HCT116 (cell line): Measurements from ENCODE around the gene FTCD. TPM values are rescaled to one million over a fixed set of nuclear protein-coding genes. Genes with fewer than 3 reads are reported as not detected.

Source experiments
- ATAC-seq: fragments of 200-7000 bp; cut with Tn5 transposase; 2 replicates; pipeline ENCODE4 v1.9.1; 2020; ENCODE audit warnings: mild to moderate bottlenecking, moderate library complexity
- BruUV-seq: library from RNA; stranded (reverse); fragments of 400-500 nt; replicated peaks from 2 replicates; lab custom pipeline; 2021; lab: Mats Ljungman, UMichigan
- CTCF ChIA-PET: fragments of 300-600 bp; sonication (Branson Sonifier 250); formaldehyde crosslinking; loops from one replicate; lab custom pipeline; 2021; ENCODE audit warnings: antibody characterized with exemption; lab: Charles Lee
- POLR2A ChIA-PET: fragments of 300-600, 350-600 bp; sonication (Branson Sonifier 250); formaldehyde crosslinking; loops from one replicate; lab custom pipeline; 2021; ENCODE audit warnings: antibody characterized with exemption; lab: Charles Lee
- RAD21 ChIA-PET, 2 experiments: fragments of 300-600 bp; sonication (Branson Sonifier 250); formaldehyde crosslinking; loops; one replicate each; lab custom pipeline; 2023; ENCODE audit warnings: low total read pairs in 2 of 2; ENCODE audit not compliant: uncharacterized antibody in 2 of 2, unreplicated experiment in 2 of 2, low non-redundant PET in 1 of 2; lab: Charles Lee
- DNase-seq: peaks from one replicate; pipeline ENCODE4 v3.0.0-alpha.2; 2010; ENCODE audit warnings: low read depth, low spot score
- H2AFZ ChIP-seq: fragments of 200-600 bp; shearing (Covaris generic), sonication (generic); 2 replicates; pipeline ENCODE4 v1.6.1; 2017; ENCODE audit warnings: low read depth, mixed run types, mixed read lengths, antibody characterized with exemption, low read length; ENCODE audit not compliant: poor library complexity, severe bottlenecking
- H3K27ac ChIP-seq: 2 replicates; pipeline ENCODE4 v1.5.1; 2012; ENCODE audit warnings: low read depth, low read length
- H3K27me3 ChIP-seq: fragments of 200-600 bp; sonication (generic); 2 replicates; pipeline ENCODE4 v1.6.1; 2016; ENCODE audit warnings: mixed run types, low read length, mixed read lengths; ENCODE audit not compliant: insufficient read depth
- H3K36me3 ChIP-seq, 2 experiments: fragments of 200-500 bp in 1 of 2; fragments of 200-600 bp in 1 of 2; sonication (Bioruptor generic) in 1 of 2; sonication (generic) in 1 of 2; 2 replicates each; pipeline versions ENCODE4 v1.5.1 to v1.6.1; 2014 to 2016; ENCODE audit warnings: low read length in 2 of 2, inconsistent platforms in 1 of 2, mixed read lengths in 1 of 2, mixed run types in 1 of 2; ENCODE audit not compliant: insufficient read depth in 2 of 2, control insufficient read depth in 1 of 2
- H3K4me1 ChIP-seq, 2 experiments: fragments of 200-600 bp in 1 of 2; sonication (generic) in 1 of 2; 2 replicates each; pipeline versions ENCODE4 v1.5.1 to v1.6.1; 2012 to 2017; ENCODE audit warnings: low read length in 2 of 2, inconsistent platforms in 1 of 2, mild to moderate bottlenecking in 1 of 2, mixed read lengths in 1 of 2, mixed run types in 1 of 2, moderate library complexity in 1 of 2; ENCODE audit not compliant: insufficient read depth in 2 of 2, control insufficient read depth in 1 of 2
- H3K4me2 ChIP-seq: fragments of 200-600 bp; sonication (generic); 2 replicates; pipeline ENCODE4 v1.6.1; 2017; ENCODE audit warnings: mixed run types, low read length, mixed read lengths
- H3K4me3 ChIP-seq, 2 experiments: fragments of 200-600 bp in 1 of 2; sonication (generic) in 1 of 2; replicated peaks in 1 of 2; 2 replicates each; pipeline ENCODE4 v1.5.1; 2011 to 2016; ENCODE audit warnings: low read length in 2 of 2, control low read depth in 1 of 2, low read depth in 1 of 2, mild to moderate bottlenecking in 1 of 2, mixed read lengths in 1 of 2, mixed run types in 1 of 2
- H3K79me2 ChIP-seq: fragments of 200-600 bp; sonication (generic); 2 replicates; pipeline ENCODE4 v1.6.1; 2017; ENCODE audit warnings: mild to moderate bottlenecking, mixed run types, low read length, moderate library complexity, mixed read lengths; ENCODE audit not compliant: insufficient read depth
- H3K9ac ChIP-seq: fragments of 200-600 bp; sonication (generic); 2 replicates; pipeline ENCODE4 v1.6.1; 2016; ENCODE audit warnings: low read length, mixed read lengths
- H3K9me2 ChIP-seq: fragments of 200-600 bp; sonication (generic), shearing (Covaris generic); 2 replicates; pipeline ENCODE4 v1.6.1; 2017; ENCODE audit warnings: mixed run types, mild to moderate bottlenecking, moderate library complexity; ENCODE audit not compliant: insufficient read depth
- H3K9me3 ChIP-seq, 2 experiments: fragments of 200-500 bp in 1 of 2; fragments of 200-600 bp in 1 of 2; sonication (Bioruptor generic) in 1 of 2; sonication (generic) in 1 of 2; 2 replicates each; pipeline ENCODE4 v1.6.1; 2014 to 2017; ENCODE audit warnings: low read length in 2 of 2, mixed read lengths in 2 of 2, inconsistent platforms in 1 of 2, low read depth in 1 of 2, mild to moderate bottlenecking in 1 of 2, mixed run types in 1 of 2, moderate library complexity in 1 of 2; ENCODE audit not compliant: control insufficient read depth in 1 of 2, insufficient read depth in 1 of 2
- H4K20me1 ChIP-seq: fragments of 200-600 bp; sonication (generic), shearing (Covaris generic); 2 replicates; pipeline ENCODE4 v1.6.1; 2017; ENCODE audit warnings: mixed run types, mild to moderate bottlenecking, moderate library complexity; ENCODE audit not compliant: insufficient read depth
- ATF3 ChIP-seq: IDR thresholded peaks from 2 replicates; pipeline ENCODE4 v1.6.1; 2012
- CTCF ChIP-seq, 3 experiments: fragments of 200-600 bp in 1 of 3; sonication (generic) in 1 of 3; IDR thresholded peaks in 2 of 3; conservative IDR thresholded peaks in 1 of 3; 2 replicates each; pipeline ENCODE4 v1.5.1; 2012 to 2017; ENCODE audit warnings: low read depth in 2 of 3, low read length in 2 of 3, antibody characterized with exemption in 1 of 3, borderline replicate concordance in 1 of 3, control low read depth in 1 of 3, mild to moderate bottlenecking in 1 of 3, mixed read lengths in 1 of 3, mixed run types in 1 of 3, moderate library complexity in 1 of 3; ENCODE audit not compliant: insufficient read depth in 1 of 3
- EZH2 ChIP-seq: fragments of 200-600 bp; sonication (generic); IDR thresholded peaks from 2 replicates; pipeline ENCODE4 v1.6.1; 2017; ENCODE audit warnings: antibody characterized with exemption, mixed run types
- POLR2AphosphoS5 ChIP-seq: IDR thresholded peaks from 2 replicates; pipeline ENCODE4 v1.6.1; 2011; ENCODE audit warnings: mild to moderate bottlenecking, low read depth, low read length, moderate library complexity
- SP1 ChIP-seq: IDR thresholded peaks from 2 replicates; pipeline ENCODE4 v1.6.1; 2012; ENCODE audit warnings: low read depth
- SRF ChIP-seq: IDR thresholded peaks from 2 replicates; pipeline ENCODE4 v1.6.1; 2012; ENCODE audit warnings: low read depth
- YY1 ChIP-seq: IDR thresholded peaks from 2 replicates; pipeline ENCODE4 v1.6.1; 2011; ENCODE audit warnings: low read length, low read depth, moderate library complexity, mild to moderate bottlenecking; ENCODE audit not compliant: insufficient replicate concordance; ENCODE audit errors: extremely low read depth
- ZBTB33 ChIP-seq: IDR thresholded peaks from 2 replicates; pipeline ENCODE4 v1.6.1; 2011; ENCODE audit warnings: mild to moderate bottlenecking, low read length, moderate library complexity; ENCODE audit not compliant: insufficient replicate concordance; ENCODE audit errors: extremely low read depth
- ZFX ChIP-seq: fragments of 450-650 bp; IDR thresholded peaks from 2 replicates; pipeline ENCODE4 v1.6.1; 2017
- intact Hi-C: fragments of 100-400 bp; cut with micrococcal nuclease; formaldehyde crosslinking; loops from 2 replicates; pipeline ENCODE4 v1.10.0; 2022
- total RNA-seq: library from RNA; stranded (reverse); gene quantifications from one replicate; pipeline ENCODE4 v1.2.1, GENCODE V29; 2021; ENCODE audit not compliant: unreplicated experiment
- TF ChIP-seq, protein P1 (sequence below): IDR thresholded peaks from 2 replicates; pipeline ENCODE4 v1.6.1; 2012

FTCD gene
- total RNA-seq, 1 experiment from 2014 or later: 2.5 TPM

DNA sequence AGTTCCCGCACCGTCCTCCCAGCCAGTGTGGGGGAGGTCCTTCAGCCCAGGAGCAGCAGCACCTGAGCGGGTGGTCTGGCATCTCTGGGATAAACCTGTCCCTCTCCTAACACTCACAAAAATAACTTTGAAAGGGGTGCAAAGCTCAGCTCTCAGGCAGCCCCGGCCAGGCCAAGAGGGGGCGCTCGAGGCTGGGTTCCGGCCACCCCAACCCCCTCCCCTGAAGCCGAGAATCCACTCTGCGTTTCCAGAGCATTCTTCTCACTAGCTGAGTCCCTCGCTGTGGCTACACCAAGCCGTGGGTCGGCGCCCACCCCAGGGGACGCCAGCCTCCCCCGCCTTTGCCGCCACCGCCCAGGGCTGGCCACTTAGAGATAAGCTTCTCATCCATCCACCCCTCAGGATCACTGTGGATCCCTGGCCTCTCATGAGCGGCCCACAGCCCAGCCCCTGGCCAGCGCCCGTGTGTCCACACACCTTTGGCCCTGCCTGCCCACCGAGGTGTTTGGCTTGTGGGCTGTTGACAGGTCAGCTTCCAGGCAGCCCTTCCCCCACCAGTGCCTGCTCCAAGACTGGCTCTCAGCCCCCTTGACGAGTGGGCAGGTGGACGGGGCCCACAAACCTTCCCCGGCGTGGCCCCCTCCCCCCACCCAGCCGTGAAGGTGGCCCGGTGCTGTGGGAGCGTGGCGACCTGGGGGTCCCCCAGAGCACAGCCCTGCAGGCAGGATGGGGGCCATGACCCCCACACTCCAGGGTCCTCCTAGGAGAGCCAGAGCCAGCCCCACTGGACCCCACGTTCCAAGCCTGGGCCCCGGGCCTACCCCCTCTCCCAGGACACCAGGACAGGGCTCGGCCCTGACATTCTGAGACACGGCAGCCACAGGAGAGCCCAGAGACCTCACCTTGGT, 1.9 kb downstream of the FTCD start:
- CTCF ChIA-PET: interaction anchor here (0.9 to 1.4 kb wide), 7 partner anchors 10 to 486 kb away, joined by 3 to 18 read pairs (median 5); no protein-coding TSS in a partner anchor
- H3K36me3 ChIP-seq: no peaks in the 10 kb centered on the region
- intact Hi-C loops: no loop called here
- H3K4me1 ChIP-seq: peaks cover 7 to 8% of the 10 kb centered on the region in 2 experiments; a peak in 3 of 4 replicates
- BruUV-seq: no TSS peak
- H3K9me2 ChIP-seq: no peaks in the 10 kb centered on the region
- no peaks in the 10 kb centered on the region for H3K27me3 ChIP-seq
- ATAC-seq: peak; percentile 91
- no peak overlapping the region for H2AFZ ChIP-seq
- H4K20me1 ChIP-seq: no peaks in the 10 kb centered on the region
- H3K4me3 ChIP-seq: no peak overlapping the region
- POLR2A ChIA-PET: interaction anchor here (1.2 kb wide), 1 partner anchor 10 kb away, joined by 5 read pairs; no protein-coding TSS in a partner anchor
- TF ChIP-seq POLR2AphosphoS5 (no peak), YY1 (no peak), CTCF (IDR thresholded peaks at IDR 0.05 in 2 of 3, conservative IDR thresholded peaks at IDR 0.05 in 1 of 3; ENCODE audit: borderline replicate concordance in 1 of 3, insufficient read depth in 1 of 3, low read depth in 2 of 3, low read length in 2 of 3) (peak in 2 of 3 experiments; percentile 85 to 96; a peak in 4 of 6 replicates)
- H3K9me3 ChIP-seq: no peaks in the 10 kb centered on the region
- no peak overlapping the region for H3K9ac ChIP-seq
- peak overlapping the region; percentile 41 for H3K4me2 ChIP-seq
- no peak for DNase-seq
- H3K79me2 ChIP-seq: no peaks in the 10 kb centered on the region
- H3K27ac ChIP-seq: peak overlapping the region; percentile 69; the same call in 1 of the 2 replicates
- RAD21 ChIA-PET: no interaction called here

- no peaks in the 10 kb centered on the region for H3K9me3 ChIP-seq
- DNase-seq (no peak), ATAC-seq (peak; percentile 52)
- H4K20me1 ChIP-seq: no peaks in the 10 kb centered on the region
- H3K36me3 ChIP-seq: no peaks in the 10 kb centered on the region
- peaks cover 7 to 8% of the 10 kb centered on the region in 2 experiments; a peak in 3 of 4 replicates for H3K4me1 ChIP-seq
- intact Hi-C loops: no loop called here
- POLR2A ChIA-PET: interaction anchor here (1.2 kb wide), 1 partner anchor 9 kb away, joined by 5 read pairs; no protein-coding TSS in a partner anchor
- H3K9ac ChIP-seq: no peak overlapping the region
- no peak overlapping the region for H3K27ac ChIP-seq
- H3K9me2 ChIP-seq: no peaks in the 10 kb centered on the region
- no peaks in the 10 kb centered on the region for H3K27me3 ChIP-seq
- H3K79me2 ChIP-seq: no peaks in the 10 kb centered on the region
- peak overlapping the region; percentile 41 for H3K4me2 ChIP-seq
- RAD21 ChIA-PET: no interaction called here
- H2AFZ ChIP-seq: no peak overlapping the region
- CTCF ChIA-PET: interaction anchor here (0.9 to 1.4 kb wide), 7 partner anchors 9 to 487 kb away, joined by 3 to 18 read pairs (median 5); no protein-coding TSS in a partner anchor
- no peak overlapping the region for H3K4me3 ChIP-seq
- BruUV-seq: no TSS peak
- no peak for TF ChIP-seq ZBTB33
- TF ChIP-seq, protein P1, sequence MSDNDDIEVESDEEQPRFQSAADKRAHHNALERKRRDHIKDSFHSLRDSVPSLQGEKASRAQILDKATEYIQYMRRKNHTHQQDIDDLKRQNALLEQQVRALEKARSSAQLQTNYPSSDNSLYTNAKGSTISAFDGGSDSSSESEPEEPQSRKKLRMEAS: no peak
- no peak for TF ChIP-seq ZFX
- no peak for TF ChIP-seq POLR2AphosphoS5
- TF ChIP-seq SP1: no peak
- TF ChIP-seq ATF3: no peak
- TF ChIP-seq EZH2: no peak
- no peak for TF ChIP-seq SRF
Measured at GRCh38 chr21:46152927-46153246, 2.5 kb downstream of the FTCD start.
